ENCODE measurements around the gene CAST.

The CAST gene

DNA sequence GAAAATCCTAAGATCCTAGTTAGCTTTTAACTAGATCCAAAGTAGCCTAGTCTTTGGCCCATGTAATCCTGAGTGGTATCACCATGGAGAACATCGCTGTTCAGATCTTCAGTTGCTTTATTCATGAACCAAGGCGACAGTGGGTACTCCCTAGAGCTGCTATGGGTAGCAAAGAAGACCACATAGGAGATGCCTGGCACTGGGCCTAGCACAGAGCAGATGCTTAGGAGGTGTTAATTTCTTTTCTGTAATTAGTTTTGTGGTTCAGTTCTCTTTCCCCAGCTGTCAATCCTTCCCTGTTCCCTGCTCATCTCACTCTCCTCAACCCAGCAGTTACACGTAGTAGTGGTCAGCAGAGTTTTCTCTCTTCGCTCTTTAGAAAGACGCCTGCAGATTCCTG is 9.3 kb downstream of the CAST start:
- in situ Hi-C loops (cut with MboI; ENCODE audit: low sequenced_read_pairs) = no loop called here

DNA sequence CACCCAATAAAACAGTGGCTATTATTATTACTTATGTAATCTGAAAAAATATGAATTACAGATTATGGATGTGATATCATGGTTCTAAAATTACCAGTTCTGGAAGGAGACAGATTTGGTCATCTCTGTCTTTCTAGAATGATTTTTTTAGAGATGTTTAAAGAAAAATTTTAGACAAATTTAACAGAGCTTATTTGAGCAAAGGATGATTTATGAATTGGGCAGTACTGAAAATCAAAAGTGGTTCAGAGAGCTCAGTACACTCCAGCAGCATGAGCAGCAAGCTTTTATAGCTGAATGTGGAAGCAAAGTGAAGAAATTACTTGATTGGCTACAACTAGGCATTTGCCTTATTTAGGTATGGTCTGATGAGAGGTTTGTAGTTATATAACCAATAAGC is 11.0 kb downstream of the CAST start:
- in situ Hi-C loops (cut with MboI; ENCODE audit: low sequenced_read_pairs) = no loop called here

DNA sequence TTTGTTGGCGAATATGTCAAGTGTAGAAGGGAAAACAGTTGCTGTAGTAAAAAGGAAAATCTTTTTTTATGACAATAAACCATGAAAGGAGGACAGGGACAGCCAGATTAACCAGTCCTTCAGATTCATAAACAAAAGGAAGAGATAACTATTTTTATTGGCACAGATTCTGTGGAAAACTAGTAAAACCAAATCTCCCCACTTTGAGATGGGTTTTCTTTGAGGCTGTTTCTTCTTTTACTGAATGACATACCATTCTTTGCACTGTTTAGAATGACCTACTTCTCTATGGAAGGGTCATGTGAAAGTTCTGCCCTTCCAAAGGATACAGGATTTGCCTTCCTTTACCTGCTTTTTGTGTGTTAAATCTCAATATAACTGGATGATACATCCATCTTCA is 13.7 kb downstream of the CAST start:
- in situ Hi-C loops (cut with MboI; ENCODE audit: low sequenced_read_pairs) = no loop called here

- in situ Hi-C loops (cut with MboI; ENCODE audit: low sequenced_read_pairs) = no loop called here
Measured at GRCh38 chr5:96677496-96677895, 15.3 kb downstream of the CAST start.

GRCh38 chr5:96679293-96679692 is 17.1 kb downstream of the CAST start:
- in situ Hi-C loops (cut with MboI; ENCODE audit: low sequenced_read_pairs) = no loop called here

DNA sequence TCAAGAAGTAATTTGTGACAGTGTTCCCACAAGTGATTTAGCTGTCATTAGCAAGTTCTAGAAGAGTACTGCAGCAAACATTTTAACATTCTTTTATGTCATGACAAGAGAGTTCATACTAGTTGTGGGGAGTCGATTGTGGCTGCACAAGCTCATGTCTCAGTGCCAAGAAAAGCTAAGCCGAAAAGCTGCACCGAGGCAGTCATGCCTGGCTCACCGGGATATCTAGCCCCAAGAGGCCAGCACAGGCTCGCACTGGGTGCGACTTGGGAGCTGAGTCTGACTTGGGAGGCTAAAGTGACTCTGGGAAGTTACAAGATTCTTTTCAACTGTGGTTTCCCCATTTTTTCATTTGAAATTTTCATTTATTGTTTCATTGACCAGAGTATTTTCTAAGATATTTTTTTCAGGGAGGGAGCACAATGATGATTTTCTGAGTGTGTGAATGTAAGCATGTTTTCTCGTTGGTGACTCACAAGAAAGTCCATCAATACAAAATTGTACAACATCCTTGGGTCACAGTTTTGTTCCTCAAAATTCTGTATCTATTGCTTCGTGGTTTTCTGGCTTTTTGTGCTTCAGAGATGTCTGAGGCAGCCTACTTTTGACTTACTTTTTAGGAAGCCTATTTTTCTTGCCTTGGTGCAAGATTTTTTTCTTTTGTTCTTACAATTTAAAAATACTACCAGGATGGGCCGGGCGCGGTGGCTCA is 18.7 kb downstream of the CAST start:
- in situ Hi-C loops (cut with MboI; ENCODE audit: low sequenced_read_pairs) = no loop called here

- in situ Hi-C loops (cut with MboI; ENCODE audit: low sequenced_read_pairs) = no loop called here
Measured at GRCh38 chr5:96683392-96683791, 21.2 kb downstream of the CAST start.

GRCh38 chr5:96683810-96684209 is 21.6 kb downstream of the CAST start:
- in situ Hi-C loops (cut with MboI; ENCODE audit: low sequenced_read_pairs) = no loop called here

DNA sequence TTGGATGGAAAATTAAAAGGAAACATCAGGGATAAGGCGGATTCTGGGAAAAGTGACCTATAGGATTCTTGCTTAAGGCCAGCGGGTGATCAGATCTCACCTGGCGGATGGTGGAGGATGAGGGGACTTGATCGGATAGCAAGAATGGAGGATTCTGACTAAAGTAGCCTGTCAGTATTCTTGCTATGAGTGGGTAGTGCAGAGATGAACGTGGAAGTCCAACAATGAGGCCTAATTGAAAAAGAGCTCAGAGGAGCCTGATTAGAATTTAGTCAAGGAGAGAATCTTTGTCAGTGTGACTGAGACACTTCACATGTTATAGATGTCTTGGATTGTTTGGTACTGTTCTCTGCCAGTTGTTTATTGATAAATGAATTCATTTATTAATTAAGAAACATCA is 24.9 kb downstream of the CAST start:
- in situ Hi-C loops (cut with MboI; ENCODE audit: low sequenced_read_pairs) = no loop called here

GRCh38 chr5:96687812-96688453 is 25.8 kb downstream of the CAST start:
- in situ Hi-C loops (cut with MboI; ENCODE audit: low sequenced_read_pairs) = no loop called here

DNA sequence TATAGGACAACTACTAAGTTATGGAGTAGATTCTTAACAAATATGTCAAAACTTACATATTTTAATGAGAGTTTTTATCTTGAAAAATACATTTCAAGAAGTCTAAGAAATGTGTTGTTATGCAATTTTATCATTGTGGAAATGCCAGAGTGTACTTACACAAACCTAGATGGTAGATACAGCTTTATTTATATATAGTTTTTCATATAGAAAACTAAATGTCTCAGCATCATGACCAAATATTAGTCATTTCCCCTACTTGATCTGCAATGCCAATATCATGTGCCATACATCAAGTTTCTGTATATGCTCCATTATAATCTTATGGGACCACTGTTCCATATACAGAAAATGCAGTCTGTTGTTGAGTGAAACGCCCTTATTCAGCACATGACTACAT is 28.7 kb downstream of the CAST start:
- in situ Hi-C loops (cut with MboI; ENCODE audit: low sequenced_read_pairs) = no loop called here

DNA sequence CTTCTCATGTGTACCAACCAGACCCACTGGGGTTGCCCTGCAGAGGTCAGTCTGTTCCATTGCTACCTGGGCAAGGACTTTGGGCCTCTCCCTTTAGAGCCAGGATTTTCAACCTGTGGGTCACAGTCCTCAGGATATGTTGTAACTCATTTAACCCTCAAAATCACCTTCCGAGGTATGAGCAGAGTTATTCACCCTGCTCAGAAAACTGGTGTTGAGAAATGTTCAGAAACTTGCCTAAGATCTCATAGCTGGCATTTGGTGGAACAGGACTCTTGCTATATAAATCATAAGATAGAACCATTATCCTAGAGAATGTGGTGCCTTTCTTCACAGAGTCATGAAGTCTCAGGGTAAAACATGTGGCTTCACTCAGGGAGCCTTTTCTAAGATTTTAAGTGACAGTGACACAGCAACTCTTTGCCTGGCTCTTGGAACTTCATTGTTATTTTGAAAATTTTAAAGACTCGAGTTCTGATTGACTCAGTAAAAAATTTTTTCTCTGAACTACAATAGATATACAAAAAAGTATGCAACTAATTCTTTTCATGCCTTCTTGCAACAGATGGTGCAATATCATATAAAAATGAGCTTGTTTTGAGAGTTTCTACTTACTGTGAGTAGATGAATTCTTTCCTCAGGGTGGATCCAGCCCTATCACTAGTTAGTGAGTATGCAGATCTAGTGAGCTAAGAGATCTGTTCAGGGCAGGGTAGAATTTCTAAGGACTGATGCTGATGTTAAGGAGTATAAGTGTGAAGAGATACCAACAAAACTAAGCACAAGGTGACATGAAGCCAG is 29.5 kb downstream of the CAST start:
- in situ Hi-C loops (cut with MboI; ENCODE audit: low sequenced_read_pairs) = no loop called here

GRCh38 chr5:96692441-96692840 is 30.3 kb downstream of the CAST start:
- in situ Hi-C loops (cut with MboI; ENCODE audit: low sequenced_read_pairs) = no loop called here

GRCh38 chr5:96699186-96699820 is 37.1 kb downstream of the CAST start:
- in situ Hi-C loops (cut with MboI; ENCODE audit: low sequenced_read_pairs) = no loop called here

GRCh38 chr5:96702503-96703383 is 40.6 kb downstream of the CAST start:
- in situ Hi-C loops (cut with MboI; ENCODE audit: low sequenced_read_pairs) = no loop called here

- in situ Hi-C loops (cut with MboI; ENCODE audit: low sequenced_read_pairs) = no loop called here
Measured at GRCh38 chr5:96703384-96703920, 41.3 kb downstream of the CAST start.

DNA sequence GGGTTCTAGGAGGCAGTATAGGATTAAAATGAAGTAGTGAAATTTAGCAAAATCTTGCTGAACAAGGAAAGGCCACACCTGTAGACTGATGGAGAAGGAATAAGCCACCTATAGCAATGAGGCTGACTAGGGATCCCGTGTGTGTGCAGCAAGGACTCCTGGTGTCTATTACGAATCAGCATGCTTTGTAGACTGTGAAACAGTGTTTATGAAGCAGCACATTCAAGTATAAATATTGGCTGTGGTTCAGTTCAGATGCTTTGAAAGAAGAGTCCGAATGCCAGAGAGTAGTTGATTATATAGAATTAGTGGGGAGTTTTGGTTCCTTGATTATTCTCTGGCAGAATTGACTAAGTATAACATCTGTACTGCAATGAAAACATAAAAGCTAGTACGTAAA is 41.8 kb downstream of the CAST start:
- in situ Hi-C loops (cut with MboI; ENCODE audit: low sequenced_read_pairs) = no loop called here

DNA sequence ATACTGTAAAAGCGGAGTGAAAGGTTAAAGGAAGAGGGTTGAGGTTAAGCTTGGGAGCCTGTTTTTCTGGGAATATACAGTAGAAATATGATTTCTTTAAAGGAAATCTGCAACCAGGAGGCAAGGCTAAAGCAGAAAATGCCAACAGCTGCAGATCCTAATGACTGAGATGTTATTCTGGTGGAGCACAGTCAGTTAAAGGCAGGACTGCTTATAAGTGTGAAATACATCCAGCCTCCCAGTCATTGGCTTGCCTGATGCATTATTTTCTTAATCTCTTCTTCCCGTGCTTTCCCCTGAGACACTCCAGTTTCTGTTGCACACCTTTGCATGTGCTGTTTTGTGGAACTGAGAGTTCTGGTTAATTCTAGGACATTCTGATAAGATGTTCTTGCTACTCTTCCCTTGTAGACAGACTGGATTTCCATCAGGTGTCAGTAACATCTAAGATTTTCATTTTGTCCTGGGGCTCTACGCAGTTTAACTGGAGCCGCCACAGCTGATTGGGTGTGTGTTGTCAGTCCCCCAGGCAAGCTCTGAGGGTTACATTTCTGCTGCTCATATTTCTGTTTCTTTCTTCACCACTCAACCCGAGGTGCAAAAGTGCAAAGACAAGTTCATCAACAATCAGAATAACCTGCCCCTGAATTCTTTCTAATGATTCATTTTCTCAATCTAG is 44.4 kb downstream of the CAST start:
- in situ Hi-C loops (cut with MboI; ENCODE audit: low sequenced_read_pairs) = no loop called here

GRCh38 chr5:96708600-96708999 is 46.4 kb downstream of the CAST start:
- in situ Hi-C loops (cut with MboI; ENCODE audit: low sequenced_read_pairs) = no loop called here

All from HL-60/S4 treated with phorbol 12-myristate 13-acetate at 8.2 ng/mL for 4 days and 3 days (cell line).